ENCODE results near the gene LRG1.

DNA sequence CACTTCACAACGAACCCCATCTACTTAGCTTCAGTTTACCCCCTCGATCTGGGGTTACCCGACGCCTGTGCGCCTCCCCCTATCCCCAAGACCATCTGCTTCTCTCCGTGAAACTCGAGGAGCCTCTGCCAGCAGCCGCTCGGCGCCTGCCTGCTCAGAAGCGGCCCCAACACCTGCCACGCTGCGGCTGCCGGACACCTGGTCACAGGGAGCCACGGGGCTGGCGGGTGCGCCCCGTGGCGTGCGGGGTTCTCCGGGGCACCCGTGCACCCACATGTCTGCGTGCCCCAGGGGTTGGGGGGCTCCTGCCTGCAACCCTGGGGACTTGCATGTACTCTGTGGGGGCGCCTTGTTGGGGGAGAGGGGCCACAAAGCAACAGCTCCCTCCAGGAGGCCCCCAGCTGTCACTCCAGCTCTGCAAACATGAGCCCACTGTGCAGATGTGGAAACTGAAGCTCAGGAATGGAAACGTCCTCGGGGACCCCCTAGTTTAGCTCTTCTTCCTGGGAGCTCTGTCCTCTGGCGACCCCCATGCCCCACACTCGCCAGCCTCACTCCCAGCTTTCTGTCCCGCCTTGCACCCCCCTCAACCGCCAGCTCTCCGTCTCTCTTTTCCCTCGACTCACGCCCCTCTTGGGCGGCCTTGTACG, 26.7 kb upstream of the LRG1 start:
- TF ChIP-seq, protein P1, sequence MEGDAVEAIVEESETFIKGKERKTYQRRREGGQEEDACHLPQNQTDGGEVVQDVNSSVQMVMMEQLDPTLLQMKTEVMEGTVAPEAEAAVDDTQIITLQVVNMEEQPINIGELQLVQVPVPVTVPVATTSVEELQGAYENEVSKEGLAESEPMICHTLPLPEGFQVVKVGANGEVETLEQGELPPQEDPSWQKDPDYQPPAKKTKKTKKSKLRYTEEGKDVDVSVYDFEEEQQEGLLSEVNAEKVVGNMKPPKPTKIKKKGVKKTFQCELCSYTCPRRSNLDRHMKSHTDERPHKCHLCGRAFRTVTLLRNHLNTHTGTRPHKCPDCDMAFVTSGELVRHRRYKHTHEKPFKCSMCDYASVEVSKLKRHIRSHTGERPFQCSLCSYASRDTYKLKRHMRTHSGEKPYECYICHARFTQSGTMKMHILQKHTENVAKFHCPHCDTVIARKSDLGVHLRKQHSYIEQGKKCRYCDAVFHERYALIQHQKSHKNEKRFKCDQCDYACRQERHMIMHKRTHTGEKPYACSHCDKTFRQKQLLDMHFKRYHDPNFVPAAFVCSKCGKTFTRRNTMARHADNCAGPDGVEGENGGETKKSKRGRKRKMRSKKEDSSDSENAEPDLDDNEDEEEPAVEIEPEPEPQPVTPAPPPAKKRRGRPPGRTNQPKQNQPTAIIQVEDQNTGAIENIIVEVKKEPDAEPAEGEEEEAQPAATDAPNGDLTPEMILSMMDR (IDR thresholded peaks at IDR 0.05): no peak
- no peak for TF ChIP-seq POLR2A (IDR thresholded peaks at IDR 0.05)

All from adrenal gland (tissue), 5 donors.